GM21447 (cell line): Measurements from ENCODE around the gene MINDY3.
"Not testable (repeated sequence)": the region's sequence is repeated elsewhere in the genome, so short reads cannot be mapped to it uniquely, and the experiment has no call there.

ENCODE experiments used
- ATAC-seq: cut with Tn5 transposase; IDR thresholded peaks from one replicate; pipeline ENCODE4 v1.9.1; 2021; ENCODE audit not compliant: unreplicated experiment

MINDY3 gene

GRCh38 chr10:15857107-15857575 lies 3.2 kb downstream of the MINDY3 start:
- ATAC-seq: no peak

GRCh38 chr10:15856328-15857015 lies 3.8 kb downstream of the MINDY3 start:
- ATAC-seq: no peak

- ATAC-seq: no peak
Measured at GRCh38 chr10:15853800-15854199, 6.5 kb downstream of the MINDY3 start.

GRCh38 chr10:15852111-15852557 lies 8.2 kb downstream of the MINDY3 start:
- ATAC-seq: no peak

- not testable (repeated sequence) for ATAC-seq
Measured at GRCh38 chr10:15850337-15850978, 9.8 kb downstream of the MINDY3 start.

GRCh38 chr10:15849316-15849715 lies 11.0 kb downstream of the MINDY3 start:
- ATAC-seq: no peak

- no peak for ATAC-seq
Measured at GRCh38 chr10:15847481-15847880, 12.8 kb downstream of the MINDY3 start.

- ATAC-seq: no peak
Measured at GRCh38 chr10:15844517-15844916, 15.8 kb downstream of the MINDY3 start.

GRCh38 chr10:15843695-15844094 lies 16.6 kb downstream of the MINDY3 start:
- ATAC-seq: no peak

- no peak for ATAC-seq
Measured at GRCh38 chr10:15842556-15843169, 17.6 kb downstream of the MINDY3 start.

- ATAC-seq: no peak
Measured at GRCh38 chr10:15841696-15842095, 18.6 kb downstream of the MINDY3 start.

- ATAC-seq: no peak
Measured at GRCh38 chr10:15836807-15837206, 23.5 kb downstream of the MINDY3 start.

- no peak for ATAC-seq
Measured at GRCh38 chr10:15829495-15829894, 30.8 kb downstream of the MINDY3 start.

- no peak for ATAC-seq
Measured at GRCh38 chr10:15824498-15824897, 35.8 kb downstream of the MINDY3 start.

- no peak for ATAC-seq
Measured at GRCh38 chr10:15822131-15822530, 38.2 kb downstream of the MINDY3 start.

GRCh38 chr10:15821046-15821683 lies 39.1 kb downstream of the MINDY3 start:
- no peak for ATAC-seq

GRCh38 chr10:15817409-15818046 lies 42.8 kb downstream of the MINDY3 start:
- ATAC-seq: no peak

GRCh38 chr10:15815242-15815885 lies 44.9 kb downstream of the MINDY3 start:
- no peak for ATAC-seq

- ATAC-seq: no peak
Measured at GRCh38 chr10:15814565-15814964, 45.7 kb downstream of the MINDY3 start.

GRCh38 chr10:15813415-15813814 lies 46.9 kb downstream of the MINDY3 start:
- ATAC-seq: no peak

- no peak for ATAC-seq
Measured at GRCh38 chr10:15809450-15809849, 50.9 kb downstream of the MINDY3 start.
